GM21786 (cell line): ENCODE measurements around the gene CALCB.

Experiments used
- ATAC-seq: cut with Tn5 transposase; IDR thresholded peaks from one replicate; pipeline ENCODE4 v1.9.1; 2021; ENCODE audit not compliant: unreplicated experiment

The CALCB gene

GRCh38 chr11:15117751-15118150, 44.4 kb downstream of the CALCB start:
- ATAC-seq: no peak

- ATAC-seq: peak; percentile 54
Measured at GRCh38 chr11:15118431-15118830, 45.0 kb downstream of the CALCB start.

GRCh38 chr11:15119352-15119751, 46.0 kb downstream of the CALCB start:
- ATAC-seq: no peak

GRCh38 chr11:15119826-15120225, 46.4 kb downstream of the CALCB start:
- ATAC-seq: no peak

- no peak for ATAC-seq
Measured at GRCh38 chr11:15123849-15124248, 50.5 kb downstream of the CALCB start.

- ATAC-seq: no peak
Measured at GRCh38 chr11:15124528-15124927, 51.1 kb downstream of the CALCB start.

- ATAC-seq: no peak
Measured at GRCh38 chr11:15127341-15127740, 53.9 kb downstream of the CALCB start.
